Tibial nerve (tissue), 4 donors: Measurements from ENCODE around the gene ANKRD27.

Experiments used
- CTCF ChIP-seq, 5 experiments: fragments of 200-600 bp in 3 of 5; fragments of 450-650 bp in 2 of 5; sonication (generic) in 3 of 5; IDR thresholded peaks; one replicate each; pipeline ENCODE4 v1.5.1; 2016 to 2019; ENCODE audit warnings: antibody characterized with exemption in 5 of 5, mild to moderate bottlenecking in 3 of 5, moderate library complexity in 2 of 5
- EP300 ChIP-seq, 2 donors: sonication (generic); formaldehyde crosslinking; IDR thresholded peaks; one replicate each; pipeline ENCODE4 v1.6.1; 2017; ENCODE audit warnings: antibody characterized with exemption in 2 of 2, mild to moderate bottlenecking in 1 of 2
- POLR2A ChIP-seq, 2 donors: fragments of 450-650 bp; IDR thresholded peaks; one replicate each; pipeline ENCODE4 v1.6.1; 2017; ENCODE audit warnings: antibody characterized with exemption in 2 of 2, mild to moderate bottlenecking in 2 of 2, moderate library complexity in 2 of 2

GRCh38 chr19:32709032-32709431 lies 34.1 kb upstream of the ANKRD27 start:
- TF ChIP-seq CTCF (IDR thresholded peaks at IDR 0.05) (no peak), POLR2A (IDR thresholded peaks at IDR 0.05) (no peak), EP300 (IDR thresholded peaks at IDR 0.05) (no peak)
